GM12892 (cell line): ENCODE data around the gene MYH13.

Experiments used
- POLR2A ChIP-seq: IDR thresholded peaks from 2 replicates; pipeline ENCODE4 v1.6.1; 2011; ENCODE audit warnings: low read depth, low read length, control low read depth
- POLR2AphosphoS5 ChIP-seq: IDR thresholded peaks from 2 replicates; pipeline ENCODE4 v1.6.1; 2011; ENCODE audit warnings: low read depth, low read length, control low read depth
- TAF1 ChIP-seq: IDR thresholded peaks from 2 replicates; pipeline ENCODE4 v1.6.1; 2011; ENCODE audit warnings: low read depth, mild to moderate bottlenecking, control low read depth, low read length, borderline replicate concordance

- no peak for TF ChIP-seq POLR2A
- TF ChIP-seq POLR2AphosphoS5: no peak
- TF ChIP-seq TAF1: no peak
These were observed 106.4 kb downstream of the MYH13 start for GRCh38 chr17:10266296-10266876.
